WTC11 (cell line): ENCODE data around the gene GRIN3B. TPM values are rescaled to one million over a fixed set of nuclear protein-coding genes. Genes with fewer than 3 reads are reported as not detected.

Experiments used
- ATAC-seq: fragments of 200-7000 bp; cut with Tn5 transposase; 2 replicates; pipeline ENCODE4 v1.10.0; 2021; ENCODE audit warnings: mild to moderate bottlenecking, moderate library complexity
- CTCF ChIA-PET: fragments of 300-600 bp; sonication (Branson Sonifier 250); formaldehyde crosslinking; loops from one replicate; lab custom pipeline; 2021; ENCODE audit warnings: antibody characterized with exemption; lab: Charles Lee
- POLR2A ChIA-PET: fragments of 350-600 bp; sonication (Branson Sonifier 250); formaldehyde crosslinking; loops from one replicate; lab custom pipeline; 2021; ENCODE audit warnings: antibody characterized with exemption; lab: Charles Lee
- DNase-seq: peaks from one replicate; pipeline ENCODE4 v3.0.0; 2021; ENCODE audit warnings: low spot score
- H3K27ac Mint-ChIP-seq: 2 replicates; pipeline ENCODE4 v1.8.0; 2021; ENCODE audit warnings: mixed read lengths
- H3K27me3 Mint-ChIP-seq: 2 replicates; pipeline ENCODE4 v1.8.0; 2021; ENCODE audit warnings: low read depth, mild to moderate bottlenecking, moderate library complexity, mixed read lengths
- H3K36me3 Mint-ChIP-seq: 2 replicates; pipeline ENCODE4 v1.8.0; 2021; ENCODE audit warnings: mixed read lengths
- H3K4me1 Mint-ChIP-seq: 2 replicates; pipeline ENCODE4 v1.8.0; 2022; ENCODE audit warnings: mixed read lengths
- H3K4me3 Mint-ChIP-seq: 2 replicates; pipeline ENCODE4 v1.8.0; 2021; ENCODE audit warnings: mild to moderate bottlenecking, moderate library complexity, mixed read lengths
- H3K9me3 Mint-ChIP-seq: 2 replicates; pipeline ENCODE4 v1.8.0; 2021; ENCODE audit warnings: mixed read lengths
- CREB1 ChIP-seq: sonication (generic); formaldehyde crosslinking; IDR thresholded peaks from 2 replicates; pipeline ENCODE4 v1.8.0; 2023; ENCODE audit warnings: mild to moderate bottlenecking, missing genetic modification reagents
- CREM ChIP-seq: sonication (generic); formaldehyde crosslinking; IDR thresholded peaks from 2 replicates; pipeline ENCODE4 v1.8.1; 2022; ENCODE audit warnings: mild to moderate bottlenecking, missing genetic modification reagents, moderate library complexity
- EMX1 ChIP-seq: fragments of 250-450 bp; sonication (Bioruptor Pico); IDR thresholded peaks from 2 replicates; pipeline ENCODE4 v1.8.0; 2021; ENCODE audit warnings: mild to moderate bottlenecking
- FOXK1 ChIP-seq: sonication (generic); formaldehyde crosslinking; IDR thresholded peaks from 2 replicates; pipeline ENCODE4 v1.8.0; 2022; ENCODE audit warnings: mild to moderate bottlenecking, moderate library complexity, missing genetic modification reagents
- GABPB1 ChIP-seq: sonication (generic); formaldehyde crosslinking; IDR thresholded peaks from 2 replicates; pipeline ENCODE4 v1.8.1; 2023; ENCODE audit warnings: mild to moderate bottlenecking, missing genetic modification reagents
- HMGA2 ChIP-seq: fragments of 250-450 bp; sonication (Bioruptor Pico); IDR thresholded peaks from 2 replicates; pipeline ENCODE4 v1.4.0; 2021; ENCODE audit warnings: mild to moderate bottlenecking, moderate library complexity
- JAZF1 ChIP-seq: fragments of 250-450 bp; sonication (Bioruptor Pico); IDR thresholded peaks from 2 replicates; pipeline ENCODE4 v1.9.0; 2021; ENCODE audit warnings: moderate library complexity, mild to moderate bottlenecking, inconsistent platforms
- MXD4 ChIP-seq: fragments of 250-450 bp; sonication (Bioruptor Pico); IDR thresholded peaks from 2 replicates; pipeline ENCODE4 v1.8.0; 2021; ENCODE audit warnings: mild to moderate bottlenecking, moderate library complexity, borderline replicate concordance
- NR2C2 ChIP-seq: sonication (generic); formaldehyde crosslinking; IDR thresholded peaks from 2 replicates; pipeline ENCODE4 v1.8.0; 2022; ENCODE audit warnings: mild to moderate bottlenecking, missing genetic modification reagents
- RELA ChIP-seq: sonication (generic); formaldehyde crosslinking; IDR thresholded peaks from 2 replicates; pipeline ENCODE4 v1.8.1; 2022; ENCODE audit warnings: missing genetic modification reagents, mild to moderate bottlenecking, borderline replicate concordance
- SP1 ChIP-seq: sonication (generic); formaldehyde crosslinking; conservative IDR thresholded peaks from 2 replicates; pipeline ENCODE4 v1.8.1; 2022; ENCODE audit warnings: missing genetic modification reagents
- TP53 ChIP-seq: sonication (generic); formaldehyde crosslinking; IDR thresholded peaks from 2 replicates; pipeline ENCODE4 v1.8.1; 2023; ENCODE audit warnings: mild to moderate bottlenecking, missing genetic modification reagents
- ZNF263 ChIP-seq: sonication (generic); formaldehyde crosslinking; IDR thresholded peaks from 2 replicates; pipeline ENCODE4 v1.8.1; 2022; ENCODE audit warnings: low read depth, mild to moderate bottlenecking, moderate library complexity, missing genetic modification reagents
- ZNF396 ChIP-seq: fragments of 250-450 bp; sonication (Bioruptor Pico); IDR thresholded peaks from 2 replicates; pipeline ENCODE4 v1.8.0; 2021; ENCODE audit warnings: mild to moderate bottlenecking, moderate library complexity, borderline replicate concordance
- ZNF423 ChIP-seq: fragments of 250-450 bp; sonication (Bioruptor Pico); IDR thresholded peaks from 2 replicates; pipeline ENCODE4 v2.1.2; 2022; ENCODE audit warnings: mild to moderate bottlenecking, moderate library complexity
- total RNA-seq: library from RNA; stranded (reverse); gene quantifications from 3 replicates; pipeline ENCODE4 v1.2.3, GENCODE V29; 2021
- TF ChIP-seq, protein P1 (sequence below): fragments of 250-450 bp; sonication (Bioruptor Pico); IDR thresholded peaks from 2 replicates; pipeline ENCODE4 v1.9.0; 2021; ENCODE audit warnings: mild to moderate bottlenecking
- TF ChIP-seq, protein P2 (sequence below): sonication (generic); formaldehyde crosslinking; IDR thresholded peaks from 2 replicates; pipeline ENCODE4 v1.8.0; 2022; ENCODE audit warnings: missing genetic modification reagents
- TF ChIP-seq, protein P3 (sequence below): sonication (generic); formaldehyde crosslinking; IDR thresholded peaks from 2 replicates; pipeline ENCODE4 v1.8.1; 2023; ENCODE audit warnings: mild to moderate bottlenecking, moderate library complexity, missing genetic modification reagents
- TF ChIP-seq, protein P4 (sequence below): sonication (generic); formaldehyde crosslinking; IDR thresholded peaks from 2 replicates; pipeline ENCODE4 v1.8.1; 2022; ENCODE audit warnings: mild to moderate bottlenecking, missing genetic modification reagents, moderate library complexity, borderline replicate concordance
- TF ChIP-seq, protein P5 (sequence below): sonication (generic); formaldehyde crosslinking; conservative IDR thresholded peaks from 2 replicates; pipeline ENCODE4 v1.8.1; 2022; ENCODE audit warnings: mild to moderate bottlenecking, missing genetic modification reagents

The GRIN3B gene
- total RNA-seq, 1 experiment from 2014 or later: 1.9 TPM

DNA sequence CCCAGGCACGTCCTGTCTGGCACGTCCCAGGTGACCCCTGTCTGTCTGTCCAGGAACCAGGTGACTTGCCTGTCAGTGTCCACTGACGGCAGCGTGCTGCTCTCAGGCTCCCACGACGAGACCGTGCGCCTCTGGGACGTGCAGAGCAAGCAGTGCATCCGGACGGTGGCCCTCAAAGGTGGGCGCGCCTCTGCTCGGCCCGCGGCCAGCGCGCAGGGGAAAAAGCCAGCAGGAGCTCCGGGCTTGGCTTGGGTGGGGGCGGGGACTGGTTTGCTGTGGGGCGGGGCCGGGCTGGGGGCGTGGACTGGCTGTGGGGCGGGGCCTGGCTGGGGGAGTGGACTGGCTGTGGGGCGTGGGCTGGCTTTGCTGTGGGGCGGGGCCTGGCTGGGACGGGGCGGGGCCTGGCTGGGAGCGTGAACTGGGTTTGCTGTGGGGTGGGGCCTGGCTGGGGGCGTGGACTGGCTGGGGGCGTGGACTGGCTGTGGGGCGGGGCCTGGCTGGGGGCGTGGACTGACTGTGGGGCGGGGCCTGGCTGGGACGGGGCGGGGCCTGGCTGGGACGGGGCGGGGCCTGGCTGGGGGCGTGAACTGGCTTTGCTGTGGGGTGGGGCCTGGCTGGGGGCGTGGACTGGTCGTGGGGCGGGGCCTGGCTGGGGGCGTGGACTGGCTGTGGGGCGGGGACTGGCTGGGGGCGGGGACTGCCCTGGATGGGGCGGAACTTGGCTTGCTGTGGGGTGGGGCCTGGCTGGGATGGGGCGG lies 8.9 kb upstream of the GRIN3B start:
- Mint-ChIP-seq H3K36me3 (peaks cover 18% of the 10 kb centered on the region), H3K9me3 (no peaks in the 10 kb centered on the region), H3K27me3 (no peaks in the 10 kb centered on the region), H3K4me3 (no peak overlapping the region), H3K4me1 (0 out of 2 replicates have a peak, but pooled peaks cover under 1% of the 10 kb centered on the region), H3K27ac (no peak overlapping the region)
- CTCF ChIA-PET: interaction anchor here (0.5 to 1.4 kb wide), 9 partner anchors 21 to 253 kb away, joined by 3 to 4 read pairs (median 3); no protein-coding TSS in a partner anchor
- TF ChIP-seq ZNF263: no peak
- TF ChIP-seq CREM: no peak
- TF ChIP-seq, protein P1, sequence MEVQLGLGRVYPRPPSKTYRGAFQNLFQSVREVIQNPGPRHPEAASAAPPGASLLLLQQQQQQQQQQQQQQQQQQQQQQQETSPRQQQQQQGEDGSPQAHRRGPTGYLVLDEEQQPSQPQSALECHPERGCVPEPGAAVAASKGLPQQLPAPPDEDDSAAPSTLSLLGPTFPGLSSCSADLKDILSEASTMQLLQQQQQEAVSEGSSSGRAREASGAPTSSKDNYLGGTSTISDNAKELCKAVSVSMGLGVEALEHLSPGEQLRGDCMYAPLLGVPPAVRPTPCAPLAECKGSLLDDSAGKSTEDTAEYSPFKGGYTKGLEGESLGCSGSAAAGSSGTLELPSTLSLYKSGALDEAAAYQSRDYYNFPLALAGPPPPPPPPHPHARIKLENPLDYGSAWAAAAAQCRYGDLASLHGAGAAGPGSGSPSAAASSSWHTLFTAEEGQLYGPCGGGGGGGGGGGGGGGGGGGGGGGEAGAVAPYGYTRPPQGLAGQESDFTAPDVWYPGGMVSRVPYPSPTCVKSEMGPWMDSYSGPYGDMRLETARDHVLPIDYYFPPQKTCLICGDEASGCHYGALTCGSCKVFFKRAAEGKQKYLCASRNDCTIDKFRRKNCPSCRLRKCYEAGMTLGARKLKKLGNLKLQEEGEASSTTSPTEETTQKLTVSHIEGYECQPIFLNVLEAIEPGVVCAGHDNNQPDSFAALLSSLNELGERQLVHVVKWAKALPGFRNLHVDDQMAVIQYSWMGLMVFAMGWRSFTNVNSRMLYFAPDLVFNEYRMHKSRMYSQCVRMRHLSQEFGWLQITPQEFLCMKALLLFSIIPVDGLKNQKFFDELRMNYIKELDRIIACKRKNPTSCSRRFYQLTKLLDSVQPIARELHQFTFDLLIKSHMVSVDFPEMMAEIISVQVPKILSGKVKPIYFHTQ (CRISPR knock-in tag): no peak
- TF ChIP-seq, protein P2, sequence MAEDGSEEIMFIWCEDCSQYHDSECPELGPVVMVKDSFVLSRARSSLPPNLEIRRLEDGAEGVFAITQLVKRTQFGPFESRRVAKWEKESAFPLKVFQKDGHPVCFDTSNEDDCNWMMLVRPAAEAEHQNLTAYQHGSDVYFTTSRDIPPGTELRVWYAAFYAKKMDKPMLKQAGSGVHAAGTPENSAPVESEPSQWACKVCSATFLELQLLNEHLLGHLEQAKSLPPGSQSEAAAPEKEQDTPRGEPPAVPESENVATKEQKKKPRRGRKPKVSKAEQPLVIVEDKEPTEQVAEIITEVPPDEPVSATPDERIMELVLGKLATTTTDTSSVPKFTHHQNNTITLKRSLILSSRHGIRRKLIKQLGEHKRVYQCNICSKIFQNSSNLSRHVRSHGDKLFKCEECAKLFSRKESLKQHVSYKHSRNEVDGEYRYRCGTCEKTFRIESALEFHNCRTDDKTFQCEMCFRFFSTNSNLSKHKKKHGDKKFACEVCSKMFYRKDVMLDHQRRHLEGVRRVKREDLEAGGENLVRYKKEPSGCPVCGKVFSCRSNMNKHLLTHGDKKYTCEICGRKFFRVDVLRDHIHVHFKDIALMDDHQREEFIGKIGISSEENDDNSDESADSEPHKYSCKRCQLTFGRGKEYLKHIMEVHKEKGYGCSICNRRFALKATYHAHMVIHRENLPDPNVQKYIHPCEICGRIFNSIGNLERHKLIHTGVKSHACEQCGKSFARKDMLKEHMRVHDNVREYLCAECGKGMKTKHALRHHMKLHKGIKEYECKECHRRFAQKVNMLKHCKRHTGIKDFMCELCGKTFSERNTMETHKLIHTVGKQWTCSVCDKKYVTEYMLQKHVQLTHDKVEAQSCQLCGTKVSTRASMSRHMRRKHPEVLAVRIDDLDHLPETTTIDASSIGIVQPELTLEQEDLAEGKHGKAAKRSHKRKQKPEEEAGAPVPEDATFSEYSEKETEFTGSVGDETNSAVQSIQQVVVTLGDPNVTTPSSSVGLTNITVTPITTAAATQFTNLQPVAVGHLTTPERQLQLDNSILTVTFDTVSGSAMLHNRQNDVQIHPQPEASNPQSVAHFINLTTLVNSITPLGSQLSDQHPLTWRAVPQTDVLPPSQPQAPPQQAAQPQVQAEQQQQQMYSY: no peak
- TF ChIP-seq, protein P3, sequence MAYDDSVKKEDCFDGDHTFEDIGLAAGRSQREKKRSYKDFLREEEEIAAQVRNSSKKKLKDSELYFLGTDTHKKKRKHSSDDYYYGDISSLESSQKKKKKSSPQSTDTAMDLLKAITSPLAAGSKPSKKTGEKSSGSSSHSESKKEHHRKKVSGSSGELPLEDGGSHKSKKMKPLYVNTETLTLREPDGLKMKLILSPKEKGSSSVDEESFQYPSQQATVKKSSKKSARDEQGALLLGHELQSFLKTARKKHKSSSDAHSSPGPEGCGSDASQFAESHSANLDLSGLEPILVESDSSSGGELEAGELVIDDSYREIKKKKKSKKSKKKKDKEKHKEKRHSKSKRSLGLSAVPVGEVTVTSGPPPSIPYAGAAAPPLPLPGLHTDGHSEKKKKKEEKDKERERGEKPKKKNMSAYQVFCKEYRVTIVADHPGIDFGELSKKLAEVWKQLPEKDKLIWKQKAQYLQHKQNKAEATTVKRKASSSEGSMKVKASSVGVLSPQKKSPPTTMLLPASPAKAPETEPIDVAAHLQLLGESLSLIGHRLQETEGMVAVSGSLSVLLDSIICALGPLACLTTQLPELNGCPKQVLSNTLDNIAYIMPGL: no peak
- TF ChIP-seq, protein P4, sequence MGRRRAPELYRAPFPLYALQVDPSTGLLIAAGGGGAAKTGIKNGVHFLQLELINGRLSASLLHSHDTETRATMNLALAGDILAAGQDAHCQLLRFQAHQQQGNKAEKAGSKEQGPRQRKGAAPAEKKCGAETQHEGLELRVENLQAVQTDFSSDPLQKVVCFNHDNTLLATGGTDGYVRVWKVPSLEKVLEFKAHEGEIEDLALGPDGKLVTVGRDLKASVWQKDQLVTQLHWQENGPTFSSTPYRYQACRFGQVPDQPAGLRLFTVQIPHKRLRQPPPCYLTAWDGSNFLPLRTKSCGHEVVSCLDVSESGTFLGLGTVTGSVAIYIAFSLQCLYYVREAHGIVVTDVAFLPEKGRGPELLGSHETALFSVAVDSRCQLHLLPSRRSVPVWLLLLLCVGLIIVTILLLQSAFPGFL (CRISPR knock-in tag): no peak
- no peak for TF ChIP-seq ZNF423 (CRISPR knock-in tag)
- TF ChIP-seq JAZF1 (CRISPR knock-in tag): no peak
- no peak for TF ChIP-seq NR2C2
- TF ChIP-seq GABPB1 (CRISPR knock-in tag): no peak
- no peak for TF ChIP-seq HMGA2 (CRISPR knock-in tag)
- no peak for TF ChIP-seq TP53 (CRISPR knock-in tag)
- POLR2A ChIA-PET: interaction anchor here (0.5 to 1.0 kb wide), 2 partner anchors 13 to 308 kb away, joined by 3 to 4 read pairs; no protein-coding TSS in a partner anchor
- ATAC-seq (peak; percentile 72), DNase-seq (peak; percentile 91)

DNA sequence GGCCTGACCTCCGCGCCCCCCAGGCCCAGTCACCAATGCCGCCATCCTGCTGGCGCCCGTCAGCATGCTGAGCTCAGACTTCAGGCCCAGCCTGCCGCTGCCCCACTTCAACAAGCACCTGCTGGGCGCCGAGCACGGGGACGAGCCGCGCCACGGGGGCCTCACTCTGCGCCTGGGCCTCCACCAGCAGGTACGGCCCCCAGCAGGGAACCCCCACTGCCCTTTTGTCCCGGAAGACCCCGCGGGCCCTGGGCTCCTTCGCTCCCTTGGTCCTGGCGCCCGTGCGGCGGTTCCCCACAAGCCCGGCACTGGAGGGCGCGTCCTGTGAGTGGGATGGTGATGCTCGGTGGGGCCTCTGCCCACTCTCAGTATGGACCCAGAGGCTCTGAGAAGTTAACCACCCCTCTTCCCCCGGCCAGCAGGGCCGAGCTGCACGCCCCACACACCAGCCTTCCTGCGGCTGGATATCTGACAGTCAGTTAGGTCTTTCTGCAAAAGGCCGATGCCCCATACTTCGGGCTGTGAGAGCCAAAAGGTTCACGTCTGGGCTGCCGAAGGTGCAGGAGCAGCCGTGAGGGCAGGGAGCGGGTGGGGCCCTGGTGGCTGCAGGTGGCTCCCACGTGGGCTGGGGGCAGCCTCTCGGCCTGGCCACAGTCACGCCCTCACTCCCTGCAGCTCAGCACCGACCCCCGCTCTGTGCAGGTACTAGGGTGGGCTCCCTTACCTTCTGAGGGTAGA lies 8.1 kb upstream of the GRIN3B start:
- H3K4me3 Mint-ChIP-seq: no peak overlapping the region
- peaks cover 5% of the 10 kb centered on the region; the same call in 1 of the 2 replicates for H3K4me1 Mint-ChIP-seq
- POLR2A ChIA-PET: no interaction called here
- DNase-seq (peak; percentile 12), ATAC-seq (no peak)
- CTCF ChIA-PET: interaction anchor here (1.2 to 1.3 kb wide), 2 partner anchors 90 to 252 kb away, joined by 3 read pairs; no protein-coding TSS in a partner anchor
- H3K36me3 Mint-ChIP-seq: peaks cover 14% of the 10 kb centered on the region
- no peak overlapping the region for H3K27ac Mint-ChIP-seq
- H3K27me3 Mint-ChIP-seq: peaks cover 7% of the 10 kb centered on the region
- H3K9me3 Mint-ChIP-seq: no peaks in the 10 kb centered on the region
- TF ChIP-seq ZNF396 (CRISPR knock-in tag) (no peak), CREB1 (CRISPR knock-in tag) (no peak), TP53 (CRISPR knock-in tag) (no peak), FOXK1 (no peak), EMX1 (CRISPR knock-in tag) (no peak), SP1 (CRISPR knock-in tag) (peak; percentile 53; the same call in 1 of the 2 replicates), HMGA2 (CRISPR knock-in tag) (no peak), MXD4 (no peak), RELA (CRISPR knock-in tag) (peak; percentile 18; the same call in 1 of the 2 replicates)
- TF ChIP-seq, protein P5, sequence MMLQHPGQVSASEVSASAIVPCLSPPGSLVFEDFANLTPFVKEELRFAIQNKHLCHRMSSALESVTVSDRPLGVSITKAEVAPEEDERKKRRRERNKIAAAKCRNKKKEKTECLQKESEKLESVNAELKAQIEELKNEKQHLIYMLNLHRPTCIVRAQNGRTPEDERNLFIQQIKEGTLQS (CRISPR knock-in tag): 0 out of 2 replicates have a peak, but pooled peaks have one; percentile 42
